NCI-H2196 (cell line): ENCODE results near the gene THSD7B.
"Not testable (repeated sequence)": the region's sequence is repeated elsewhere in the genome, so short reads cannot be mapped to it uniquely, and the experiment has no call there.

Source experiments
- DNase-seq: peaks from one replicate; lab custom pipeline; 2025; ENCODE audit not compliant: unreplicated experiment; lab: John Stamatoyannopoulos, UW

The THSD7B gene

GRCh38 chr2:136927156-136927555 is 161.8 kb downstream of the THSD7B start:
- DNase-seq = no peak

- no peak for DNase-seq
Observed at GRCh38 chr2:136929531-136929930, 164.2 kb downstream of the THSD7B start.

GRCh38 chr2:136932700-136933099 is 167.4 kb downstream of the THSD7B start:
- DNase-seq = no peak

GRCh38 chr2:136935119-136935518 is 169.8 kb downstream of the THSD7B start:
- no peak for DNase-seq

GRCh38 chr2:136956050-136956449 is 190.7 kb downstream of the THSD7B start:
- DNase-seq = no peak

- no peak for DNase-seq
Observed at GRCh38 chr2:136957044-136957443, 191.7 kb downstream of the THSD7B start.

- DNase-seq = no peak
Observed at GRCh38 chr2:136962105-136962725, 196.9 kb downstream of the THSD7B start.

GRCh38 chr2:136966485-136966884 is 201.1 kb downstream of the THSD7B start:
- no peak for DNase-seq

GRCh38 chr2:136980303-136980702 is 215.0 kb downstream of the THSD7B start:
- no peak for DNase-seq

GRCh38 chr2:136981689-136982088 is 216.3 kb downstream of the THSD7B start:
- DNase-seq = not testable (repeated sequence)

- DNase-seq = no peak
Observed at GRCh38 chr2:136985044-136985443, 219.7 kb downstream of the THSD7B start.

- no peak for DNase-seq
Observed at GRCh38 chr2:136986605-136987221, 221.4 kb downstream of the THSD7B start.

GRCh38 chr2:136990316-136990715 is 225.0 kb downstream of the THSD7B start:
- DNase-seq = no peak

GRCh38 chr2:136994793-136995192 is 229.4 kb downstream of the THSD7B start:
- no peak for DNase-seq

GRCh38 chr2:136997557-136997956 is 232.2 kb downstream of the THSD7B start:
- DNase-seq = no peak

- DNase-seq = no peak
Observed at GRCh38 chr2:137000811-137001210, 235.5 kb downstream of the THSD7B start.

GRCh38 chr2:137002896-137003295 is 237.6 kb downstream of the THSD7B start:
- DNase-seq = no peak

- DNase-seq = no peak
Observed at GRCh38 chr2:137005210-137005609, 239.9 kb downstream of the THSD7B start.

GRCh38 chr2:137007938-137008337 is 242.6 kb downstream of the THSD7B start:
- DNase-seq = no peak

GRCh38 chr2:137009953-137010352 is 244.6 kb downstream of the THSD7B start:
- no peak for DNase-seq

- DNase-seq = no peak
Observed at GRCh38 chr2:137020452-137021196, 255.3 kb downstream of the THSD7B start.

- no peak for DNase-seq
Observed at GRCh38 chr2:137021763-137022162, 256.4 kb downstream of the THSD7B start.
